IPS DF 4.7 (cell line): ENCODE results near the gene CEP95.

Experiments used
- DNase-seq: peaks from one replicate; pipeline ENCODE4 v3.0.0-alpha.2; 2013; ENCODE audit warnings: low spot score; ENCODE audit errors: extremely low read depth

The CEP95 gene

GRCh38 chr17:64515829-64516228 lies 9.1 kb downstream of the CEP95 start:
- no peak for DNase-seq

- no peak for DNase-seq
These were observed 12.8 kb downstream of the CEP95 start for GRCh38 chr17:64519601-64520000.

DNA sequence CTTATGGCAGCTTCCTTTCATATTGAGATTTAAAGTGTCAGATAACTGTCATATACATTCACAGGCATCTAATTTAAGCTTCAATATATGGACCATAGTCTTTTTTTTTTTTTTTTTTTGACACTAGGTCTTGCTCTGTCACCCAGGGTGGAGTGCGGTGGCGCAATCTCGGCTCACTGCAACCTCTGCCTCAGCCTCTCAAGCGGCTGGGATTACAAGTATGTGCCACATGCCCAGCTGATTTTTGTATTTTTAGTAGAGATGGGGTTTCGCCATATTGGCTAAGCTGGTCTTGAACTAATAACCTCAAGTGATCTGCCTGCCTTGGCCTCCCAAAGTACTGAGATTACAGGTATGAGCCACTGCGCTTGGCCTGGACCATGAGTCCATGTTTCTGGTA lies 13.6 kb downstream of the CEP95 start:
- no peak for DNase-seq

- no peak for DNase-seq
These were observed 21.1 kb downstream of the CEP95 start for GRCh38 chr17:64527914-64528313.

DNA sequence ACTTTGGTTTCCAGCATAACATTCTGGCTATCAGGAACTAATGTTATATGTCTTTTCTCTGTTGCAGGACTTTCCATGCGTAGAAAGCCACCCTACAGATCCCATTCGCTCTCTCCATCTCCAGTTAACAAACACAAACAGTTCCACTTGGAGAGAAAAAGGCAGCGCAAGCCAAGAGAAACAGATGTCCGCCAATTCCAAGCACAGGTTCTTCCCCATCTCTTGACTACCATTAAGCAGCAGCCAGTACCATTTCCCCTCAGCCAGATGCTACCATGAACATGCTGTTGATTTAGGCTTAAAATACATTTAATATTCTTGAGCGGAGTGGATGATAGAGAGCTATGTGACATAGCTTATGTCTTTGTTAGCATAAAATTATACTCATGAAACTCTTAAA lies 22.4 kb downstream of the CEP95 start:
- DNase-seq = no peak

GRCh38 chr17:64531955-64532371 lies 25.2 kb downstream of the CEP95 start:
- no peak for DNase-seq

- no peak for DNase-seq
These were observed 25.6 kb downstream of the CEP95 start for GRCh38 chr17:64532409-64532808.

DNA sequence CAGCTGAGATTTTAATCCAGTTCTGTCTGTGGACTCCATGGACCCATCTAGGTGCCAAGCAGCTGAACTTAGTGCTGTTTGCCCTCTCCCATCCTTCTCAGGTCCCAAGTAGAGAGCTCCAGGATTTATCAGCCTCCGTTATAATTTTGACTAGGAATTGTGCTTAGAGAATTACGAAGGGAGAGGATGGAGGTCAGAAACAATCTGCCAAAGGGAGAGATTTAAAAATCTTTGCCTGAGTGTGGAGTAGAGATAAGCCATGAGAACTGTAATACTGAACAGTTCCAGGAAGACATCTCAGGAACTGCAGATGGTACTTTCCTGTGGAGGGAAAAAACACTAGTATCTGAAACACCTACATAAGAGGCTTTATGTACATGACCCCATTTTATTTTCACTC lies 27.0 kb downstream of the CEP95 start:
- DNase-seq = no peak

DNA sequence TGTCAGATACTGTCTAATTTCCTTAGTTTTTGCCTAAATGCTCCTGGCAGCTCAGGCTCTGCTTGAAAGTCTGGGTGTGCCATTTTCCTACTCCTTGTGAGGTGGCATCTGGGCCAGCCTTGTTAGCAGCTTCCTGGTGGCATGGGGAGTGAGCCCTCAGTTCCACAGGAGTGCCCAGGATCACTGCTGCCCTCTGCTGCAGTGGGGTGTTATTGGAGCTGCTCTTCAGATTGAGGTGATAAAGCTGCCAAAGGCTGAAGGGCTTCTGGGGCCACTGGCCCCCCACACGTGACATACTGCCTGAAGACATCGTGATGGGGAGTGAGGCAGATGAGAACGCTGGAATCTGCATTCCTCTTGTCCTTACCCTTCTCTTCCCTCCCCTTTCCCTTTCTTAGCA lies 27.4 kb downstream of the CEP95 start:
- DNase-seq = no peak

GRCh38 chr17:64535357-64535756 lies 28.6 kb downstream of the CEP95 start:
- no peak for DNase-seq

- DNase-seq = no peak
These were observed 30.1 kb downstream of the CEP95 start for GRCh38 chr17:64536913-64537312.

DNA sequence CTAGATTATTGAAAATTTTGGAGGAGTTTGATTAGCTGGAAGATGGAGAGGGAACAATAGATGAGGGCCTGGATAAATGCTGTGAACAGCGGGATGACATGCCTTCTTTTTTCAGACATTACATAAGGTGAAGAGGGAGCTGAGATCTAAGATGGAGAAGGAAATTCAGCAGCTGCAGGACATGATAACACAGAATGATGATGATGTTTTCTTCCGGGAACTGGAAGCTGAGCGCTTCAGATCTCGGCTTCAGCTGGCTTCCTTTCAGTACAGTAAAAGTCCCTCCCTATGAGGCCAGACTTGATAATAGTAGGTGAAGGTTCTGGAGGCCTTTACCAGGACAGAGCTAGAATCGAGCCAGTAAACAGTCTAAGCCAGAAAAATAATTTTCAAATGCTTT lies 30.7 kb downstream of the CEP95 start:
- no peak for DNase-seq

DNA sequence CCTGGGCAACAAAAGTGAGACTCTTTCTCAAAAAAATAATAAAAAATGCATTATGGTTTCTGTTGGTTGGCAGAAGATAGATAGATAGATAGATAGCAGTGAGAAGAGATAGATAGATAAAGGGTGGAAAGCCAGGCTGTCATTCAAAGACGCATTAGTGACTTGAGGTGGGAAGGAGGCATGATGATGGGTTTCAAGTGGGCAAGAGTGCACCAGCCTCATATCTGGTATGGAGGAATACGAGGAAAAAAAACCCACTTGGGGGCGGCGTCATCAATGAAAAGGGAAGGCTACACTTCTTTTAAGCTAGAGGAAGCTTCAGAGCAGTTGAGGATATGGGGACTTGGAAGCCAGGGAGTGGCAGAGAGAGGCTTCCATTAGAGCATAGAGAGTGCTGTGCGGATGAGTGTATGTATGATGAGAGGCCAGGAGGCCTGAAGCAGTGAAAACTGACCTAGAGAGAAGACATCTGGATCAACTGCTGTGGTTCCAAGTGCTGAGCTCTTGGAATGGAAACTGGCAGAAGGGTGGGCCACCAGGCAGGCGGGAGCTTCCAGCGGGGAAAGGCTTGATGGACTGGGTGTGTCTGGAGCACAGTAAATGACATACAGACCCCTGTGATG lies 31.8 kb downstream of the CEP95 start:
- DNase-seq = no peak

DNA sequence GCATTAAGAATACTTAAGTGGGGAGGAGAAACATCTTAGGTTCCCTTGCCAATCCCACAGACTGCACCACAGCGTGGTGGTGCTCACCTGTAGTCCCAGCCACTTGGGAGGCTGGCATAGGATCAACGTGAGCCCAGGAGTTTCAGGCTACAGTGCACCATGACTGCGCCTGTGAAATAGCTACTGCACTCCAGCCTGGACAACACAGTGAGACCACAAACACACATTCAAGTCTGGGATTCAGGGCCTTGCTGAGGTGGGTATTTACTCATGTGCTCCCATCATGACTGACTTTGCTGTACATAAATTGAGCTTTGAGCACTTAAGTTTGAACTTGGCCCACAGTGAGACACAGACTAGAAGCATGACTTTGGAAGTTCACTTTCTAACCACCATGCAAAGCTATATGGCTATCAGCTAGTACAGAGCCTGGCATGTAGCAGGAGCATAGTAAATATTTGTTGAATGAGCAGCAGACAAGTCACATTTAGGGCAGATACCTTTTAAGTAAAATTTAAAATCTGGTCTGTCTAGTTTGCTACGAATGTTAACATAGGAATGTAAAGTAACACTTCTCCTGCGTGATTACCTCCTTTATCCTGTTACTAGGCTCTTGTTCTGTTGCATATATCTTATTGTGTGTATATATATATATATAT lies 33.5 kb downstream of the CEP95 start:
- DNase-seq = no peak

- no peak for DNase-seq
These were observed 38.0 kb downstream of the CEP95 start for GRCh38 chr17:64544742-64545141.

DNA sequence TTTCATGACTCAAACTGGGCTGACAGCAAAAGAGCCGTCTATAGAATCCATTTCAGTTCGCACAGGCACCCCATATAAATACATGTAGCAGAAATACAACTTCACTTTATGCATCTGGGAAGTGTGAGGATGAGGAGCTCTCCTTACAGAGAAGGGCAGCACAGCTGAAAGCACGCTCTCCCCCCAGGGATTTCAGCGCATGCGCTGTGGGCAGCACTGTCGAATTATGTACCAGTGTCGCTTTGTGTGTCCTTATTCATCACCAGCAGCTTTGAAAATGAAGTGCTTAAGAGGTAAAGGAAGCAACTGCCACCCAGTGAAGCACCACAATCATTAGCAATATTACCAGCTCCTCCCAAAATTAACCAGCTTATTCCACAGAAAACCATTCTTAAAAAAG lies 39.9 kb downstream of the CEP95 start:
- DNase-seq = no peak

DNA sequence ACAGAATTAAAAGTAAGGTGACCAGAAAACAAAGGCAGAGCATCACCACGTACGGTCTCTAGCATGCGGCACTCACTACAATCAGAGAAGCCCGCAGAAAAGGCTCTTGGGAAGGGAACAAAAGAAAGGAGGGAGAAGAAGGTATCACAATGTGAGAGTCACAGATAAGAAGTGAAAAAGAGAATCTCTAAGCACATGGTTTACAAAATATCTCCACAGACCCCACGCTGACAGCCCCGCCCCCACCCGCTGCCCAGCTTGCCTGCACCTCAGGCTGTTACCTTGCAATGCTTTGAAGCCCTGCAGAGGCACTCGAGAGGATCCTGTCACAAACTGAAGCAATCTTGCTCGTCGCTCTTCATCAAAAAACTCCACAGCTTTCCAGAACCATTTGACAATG lies 40.5 kb downstream of the CEP95 start:
- no peak for DNase-seq

DNA sequence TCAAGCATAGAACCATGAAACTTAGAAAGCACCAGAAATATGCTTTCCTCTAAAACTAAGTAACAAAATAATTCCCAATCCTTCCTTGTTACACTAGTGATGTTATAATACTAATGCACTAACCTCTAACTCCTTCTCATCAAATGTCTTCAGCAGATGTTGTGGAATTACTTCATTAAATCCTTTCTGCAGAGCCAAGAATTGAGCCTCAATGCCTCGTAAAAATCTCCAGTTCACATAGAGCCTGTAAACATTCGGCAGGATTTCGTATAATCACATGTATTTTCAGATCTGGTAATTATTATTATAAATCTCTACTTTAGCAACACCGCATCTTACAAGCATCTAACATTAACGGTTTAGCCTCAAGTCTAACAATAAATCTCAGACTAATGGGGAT lies 44.7 kb downstream of the CEP95 start:
- no peak for DNase-seq

DNA sequence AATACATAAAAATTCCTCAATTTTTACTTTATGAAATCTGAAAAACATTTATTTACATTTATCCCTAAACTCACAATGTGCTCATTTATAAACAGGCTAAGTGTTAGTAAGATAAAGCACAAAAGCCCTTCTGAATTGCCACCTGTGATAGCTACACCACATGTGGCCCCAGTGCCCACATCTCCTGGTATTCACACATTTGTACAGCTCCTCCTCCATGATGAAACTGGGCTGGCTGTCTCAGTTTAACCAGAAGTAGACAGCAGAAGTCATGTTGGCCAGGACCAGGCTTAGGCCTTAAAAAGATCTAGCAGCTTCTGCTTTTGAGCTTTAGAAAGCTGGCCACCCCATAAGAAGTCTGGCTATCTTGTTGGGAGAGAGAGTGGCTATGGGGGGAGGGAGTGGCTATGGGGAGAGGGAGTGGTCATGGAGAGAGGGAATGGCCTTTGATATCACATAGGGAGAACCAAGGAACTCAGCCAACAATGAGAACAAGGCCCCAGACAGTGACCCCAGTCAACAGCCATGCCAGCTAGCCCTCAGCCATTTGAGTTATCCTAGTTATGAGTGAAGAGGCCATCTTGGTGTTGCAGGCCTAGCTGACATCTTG lies 47.4 kb downstream of the CEP95 start:
- no peak for DNase-seq

DNA sequence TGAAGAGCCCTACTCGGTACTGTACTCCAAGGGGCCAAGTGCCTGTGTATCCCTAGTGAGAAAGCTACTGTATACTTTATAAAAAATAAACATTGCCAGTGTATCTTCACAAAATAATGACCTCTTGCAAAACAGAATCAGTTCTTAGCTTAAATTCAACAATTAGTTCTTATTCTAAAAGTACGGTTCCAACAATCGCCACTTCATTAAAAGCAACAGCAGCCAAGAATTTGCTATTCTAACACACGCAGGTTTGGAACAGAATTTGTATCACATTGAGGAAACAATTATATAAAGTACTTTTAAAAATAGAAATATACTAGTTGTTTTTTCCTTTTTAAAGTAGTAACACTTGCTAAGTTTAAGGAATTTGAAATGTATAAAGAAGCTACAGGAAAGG lies 48.5 kb downstream of the CEP95 start:
- DNase-seq = no peak

- no peak for DNase-seq
These were observed 57.3 kb downstream of the CEP95 start for GRCh38 chr17:64564098-64564497.

GRCh38 chr17:64565563-64565962 lies 58.8 kb downstream of the CEP95 start:
- no peak for DNase-seq

DNA sequence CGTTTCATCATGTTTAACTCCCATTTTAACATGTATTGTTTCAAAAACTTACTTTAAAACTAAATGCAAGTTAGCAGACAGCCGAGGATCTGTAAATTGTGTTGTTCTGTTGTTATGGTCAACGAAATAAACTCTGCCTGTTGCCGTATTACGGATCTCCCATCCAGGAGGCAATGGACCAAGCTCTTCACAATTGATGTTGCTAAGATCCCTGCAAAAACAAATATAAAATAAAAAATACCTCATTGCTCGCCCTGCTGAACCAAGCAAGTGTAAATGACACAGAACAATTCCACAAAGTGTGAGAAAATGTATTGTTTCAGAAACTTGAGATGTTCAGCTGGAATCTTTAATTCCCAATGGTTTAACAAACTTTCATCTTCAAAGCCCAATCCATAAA lies 65.0 kb downstream of the CEP95 start:
- DNase-seq = no peak
